GM18868 (cell line): Measurements from ENCODE around the gene TIMM23.
A peak's percentile ranks its signal among the peaks of the same experiment; 100 is the strongest.
"Not testable (repeated sequence)": the region's sequence is repeated elsewhere in the genome, so short reads cannot be mapped to it uniquely, and the experiment has no call there.

ENCODE experiments used
- ATAC-seq: cut with Tn5 transposase; IDR thresholded peaks from one replicate; pipeline ENCODE4 v1.9.1; 2021; ENCODE audit warnings: mild to moderate bottlenecking, moderate library complexity; ENCODE audit not compliant: unreplicated experiment

Gene TIMM23

GRCh38 chr10:46020344-46020657 lies 48.0 kb downstream of the TIMM23 start:
- ATAC-seq = no peak

- ATAC-seq = peak; percentile 91
Observed at GRCh38 chr10:46022978-46023702, 50.9 kb downstream of the TIMM23 start.

GRCh38 chr10:46024948-46025347 lies 52.7 kb downstream of the TIMM23 start:
- no peak for ATAC-seq

GRCh38 chr10:46025406-46025805 lies 53.1 kb downstream of the TIMM23 start:
- no peak for ATAC-seq

- no peak for ATAC-seq
Observed at GRCh38 chr10:46026106-46026505, 53.8 kb downstream of the TIMM23 start.

GRCh38 chr10:46028584-46029460 lies 56.5 kb downstream of the TIMM23 start:
- ATAC-seq = peak; percentile 43

- no peak for ATAC-seq
Observed at GRCh38 chr10:46029461-46030030, 57.3 kb downstream of the TIMM23 start.

GRCh38 chr10:46030091-46030937 lies 58.0 kb downstream of the TIMM23 start, which contains the start of gene NCOA4:
Gene NCOA4, minus strand, starts transcription at chr10:46030623. Its CDS starts 13,943 bp downstream, at chr10:46016680.
- peak; percentile 95 for ATAC-seq

- no peak for ATAC-seq
Observed at GRCh38 chr10:46031648-46032532, 59.6 kb downstream of the TIMM23 start.

GRCh38 chr10:46033602-46034011 lies 61.3 kb downstream of the TIMM23 start:
- ATAC-seq = no peak

- ATAC-seq = no peak
Observed at GRCh38 chr10:46035923-46036849, 63.9 kb downstream of the TIMM23 start.

- no peak for ATAC-seq
Observed at GRCh38 chr10:46037107-46037825, 65.0 kb downstream of the TIMM23 start.

GRCh38 chr10:46040004-46040403 lies 67.7 kb downstream of the TIMM23 start:
- no peak for ATAC-seq

GRCh38 chr10:46042527-46042926 lies 70.2 kb downstream of the TIMM23 start:
- no peak for ATAC-seq

- no peak for ATAC-seq
Observed at GRCh38 chr10:46046261-46046660, 74.0 kb downstream of the TIMM23 start, which contains the start of gene MSMB. Gene MSMB, minus strand, starts transcription at chr10:46046269. Its CDS starts 32 bp downstream, at chr10:46046237.

- ATAC-seq = no peak
Observed at GRCh38 chr10:46048152-46048551, 75.9 kb downstream of the TIMM23 start.

GRCh38 chr10:46049497-46049831 lies 77.2 kb downstream of the TIMM23 start:
- ATAC-seq = not testable (repeated sequence)
